ENCODE measurements around the gene ZBTB7C. TPM values are rescaled to one million over a fixed set of nuclear protein-coding genes. Genes with fewer than 3 reads are reported as not detected.

Gene ZBTB7C
- polyA plus RNA-seq, 6 donors from 2014 or later, result not detected

DNA sequence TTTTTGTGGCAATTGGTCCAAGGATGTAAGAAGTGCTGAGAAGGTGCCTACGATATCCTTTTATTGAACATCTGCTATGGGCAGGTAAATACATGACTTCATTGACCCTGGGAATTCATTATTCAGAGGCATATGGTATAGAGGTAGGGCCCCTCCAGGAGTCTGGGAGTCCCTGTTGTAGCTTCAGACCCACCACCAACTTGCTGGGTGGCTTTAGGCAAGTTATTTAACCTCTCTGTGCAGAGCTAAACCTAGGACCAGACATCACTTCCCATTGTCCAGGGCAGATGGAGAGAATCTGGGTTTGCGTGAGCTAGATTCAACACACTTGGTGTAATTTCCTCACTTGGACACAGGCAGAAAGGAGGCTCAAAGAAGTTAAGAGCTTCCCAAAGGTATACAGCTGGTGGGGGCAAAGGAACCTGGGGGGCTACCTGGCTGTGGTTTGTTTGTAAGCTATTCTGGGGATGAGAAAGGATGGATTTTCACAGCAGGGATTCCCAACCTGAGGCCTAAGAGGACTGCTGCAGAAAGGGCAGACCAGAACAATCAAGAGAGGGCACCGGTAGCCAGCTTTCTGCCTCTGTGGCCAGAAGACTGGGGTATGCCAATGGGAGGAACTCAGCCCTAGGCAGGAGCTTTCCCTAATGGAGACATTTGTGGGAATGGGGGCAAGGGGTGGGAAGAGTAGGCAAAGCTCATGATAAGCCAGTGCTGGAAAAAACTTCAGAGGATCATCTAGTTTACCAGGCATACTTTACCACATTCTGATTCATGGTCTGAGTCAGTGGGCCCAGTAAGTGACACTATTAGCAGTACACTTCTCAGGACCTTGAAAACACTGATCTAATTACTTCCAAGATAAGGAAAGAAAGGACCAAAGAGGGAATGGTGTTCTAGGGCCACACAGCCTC is 376.1 kb downstream of the ZBTB7C start:
- H3K4me3 Mint-ChIP-seq, result no peak overlapping the region
- DNase-seq (no peak), ATAC-seq (ENCODE audit: low read depth in 2 of 2) (no peak)
- H3K27me3 Mint-ChIP-seq, result peaks cover 0 to 33% (median 5%) of the 10 kb centered on the region in 3 donors
- H3K36me3 Mint-ChIP-seq, result no peaks in the 10 kb centered on the region
- no peaks in the 10 kb centered on the region for H3K9me3 Mint-ChIP-seq
- H3K27ac Mint-ChIP-seq, result no peak overlapping the region
- no peaks in the 10 kb centered on the region for H3K4me1 Mint-ChIP-seq

DNA sequence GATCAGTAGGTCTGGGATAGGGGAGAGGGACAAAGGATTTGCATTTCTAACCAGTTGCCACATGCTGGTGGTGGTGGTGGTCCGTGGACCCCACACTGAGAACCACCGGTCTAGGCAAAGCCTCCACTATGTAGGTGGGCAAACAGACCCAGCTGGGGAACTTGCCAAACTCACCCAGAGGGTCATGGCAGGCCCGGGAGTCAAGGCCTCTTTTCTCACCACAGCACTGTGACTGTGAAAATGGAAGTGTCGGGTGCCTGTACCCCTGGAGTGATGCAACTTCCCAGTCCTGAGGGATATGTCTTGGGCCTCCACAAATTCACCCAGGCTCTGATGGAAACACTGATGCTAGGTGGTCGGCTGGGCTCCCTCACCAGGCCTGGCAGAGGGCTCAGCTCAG is 377.5 kb downstream of the ZBTB7C start:
- Mint-ChIP-seq H3K9me3 (no peaks in the 10 kb centered on the region), H3K4me1 (no peaks in the 10 kb centered on the region), H3K27ac (no peak overlapping the region), H3K27me3 (peaks cover 7 to 25% (median 11%) of the 10 kb centered on the region in 3 donors), H3K36me3 (no peaks in the 10 kb centered on the region), H3K4me3 (no peak overlapping the region)
- no peak for ATAC-seq (ENCODE audit: low read depth in 2 of 2)
- DNase-seq, result no peak

DNA sequence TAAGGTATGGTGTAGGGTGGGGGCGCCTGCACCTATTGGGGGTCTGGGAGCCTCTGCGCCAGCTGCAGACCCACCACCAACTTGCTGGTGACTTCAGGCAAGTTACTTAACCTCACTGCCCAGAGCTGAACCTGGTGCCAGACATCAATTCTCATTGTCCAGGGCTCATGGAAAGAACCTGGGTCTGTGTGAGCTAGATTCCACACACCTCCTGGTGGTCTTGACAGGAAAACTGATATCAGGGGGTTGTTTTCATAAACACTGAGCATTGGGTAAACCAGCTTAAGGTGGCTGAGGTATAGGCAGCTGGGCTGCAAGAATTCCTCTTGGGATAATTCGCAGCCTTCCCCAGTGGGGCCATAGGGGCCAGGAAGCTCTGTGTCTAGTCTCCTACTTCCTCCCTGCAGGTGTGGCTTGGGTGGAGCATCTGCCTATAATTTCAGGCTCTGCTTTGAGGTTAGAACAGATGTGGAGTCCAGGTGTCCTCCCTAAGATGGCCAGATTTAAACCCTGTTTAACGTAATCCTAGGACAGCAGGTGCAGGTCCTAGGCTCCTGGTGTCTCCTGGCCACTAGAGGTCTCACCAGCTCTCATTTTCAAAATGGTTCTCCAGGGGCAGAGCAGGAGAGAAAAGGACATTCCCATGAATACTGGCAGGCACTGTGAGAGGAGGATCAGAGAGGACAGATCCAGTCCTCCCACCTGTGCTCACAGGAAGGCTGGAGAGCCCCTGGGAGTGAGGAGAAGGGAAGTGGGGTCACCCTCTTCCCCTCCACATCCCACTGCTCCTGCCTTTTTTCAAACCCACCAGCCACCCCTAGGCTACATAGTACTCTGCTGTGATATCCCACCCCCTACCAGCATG is 378.3 kb downstream of the ZBTB7C start:
- no peaks in the 10 kb centered on the region for H3K36me3 Mint-ChIP-seq
- H3K4me3 Mint-ChIP-seq, result no peak overlapping the region
- ATAC-seq (ENCODE audit: low read depth in 2 of 2) (no peak), DNase-seq (no peak)
- H3K4me1 Mint-ChIP-seq, result no peaks in the 10 kb centered on the region
- H3K9me3 Mint-ChIP-seq, result no peaks in the 10 kb centered on the region
- peaks cover 7 to 24% (median 17%) of the 10 kb centered on the region in 3 donors for H3K27me3 Mint-ChIP-seq
- H3K27ac Mint-ChIP-seq, result no peak overlapping the region

DNA sequence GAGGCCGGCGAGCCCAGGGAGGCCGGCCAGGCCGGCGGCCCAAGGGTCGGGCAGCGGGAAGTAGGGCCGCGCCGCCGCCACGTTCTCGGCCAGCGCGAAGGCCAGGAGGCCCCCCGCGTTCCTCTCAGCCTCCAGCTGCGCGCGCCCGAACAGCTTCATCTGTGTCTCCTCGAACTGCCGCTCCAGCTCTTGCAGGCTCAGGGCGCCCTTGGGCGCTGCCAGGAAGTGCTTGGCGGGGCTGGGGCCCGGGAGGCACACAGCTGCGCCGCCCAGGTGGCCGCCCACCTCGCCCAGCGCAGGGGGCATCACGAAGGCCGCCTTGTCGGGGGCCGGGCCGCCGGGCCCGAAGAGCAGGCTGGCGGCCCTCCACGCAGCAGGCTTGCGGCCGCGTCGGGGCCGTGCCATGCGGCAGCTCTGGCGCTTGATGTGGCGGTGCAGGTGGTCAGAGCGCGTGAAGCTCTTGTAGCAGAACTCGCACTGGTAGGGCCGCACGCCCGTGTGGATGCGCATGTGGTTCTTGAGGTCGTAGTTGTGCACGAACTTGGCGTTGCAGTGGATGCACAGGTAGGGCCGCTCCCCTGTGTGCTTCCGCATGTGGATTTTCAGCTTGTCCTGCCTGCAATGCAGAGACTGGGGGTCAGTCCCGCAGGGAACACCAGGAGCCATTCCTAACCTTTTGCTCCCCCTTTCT is 379.7 kb downstream of the ZBTB7C start:
- Mint-ChIP-seq H3K9me3 (no peaks in the 10 kb centered on the region), H3K4me3 (no peak overlapping the region), H3K4me1 (no peaks in the 10 kb centered on the region), H3K27me3 (peaks cover 15 to 25% (median 24%) of the 10 kb centered on the region in 3 donors), H3K27ac (no peak overlapping the region), H3K36me3 (no peaks in the 10 kb centered on the region)
- no peak for ATAC-seq (ENCODE audit: low read depth in 2 of 2)
- no peak for DNase-seq

DNA sequence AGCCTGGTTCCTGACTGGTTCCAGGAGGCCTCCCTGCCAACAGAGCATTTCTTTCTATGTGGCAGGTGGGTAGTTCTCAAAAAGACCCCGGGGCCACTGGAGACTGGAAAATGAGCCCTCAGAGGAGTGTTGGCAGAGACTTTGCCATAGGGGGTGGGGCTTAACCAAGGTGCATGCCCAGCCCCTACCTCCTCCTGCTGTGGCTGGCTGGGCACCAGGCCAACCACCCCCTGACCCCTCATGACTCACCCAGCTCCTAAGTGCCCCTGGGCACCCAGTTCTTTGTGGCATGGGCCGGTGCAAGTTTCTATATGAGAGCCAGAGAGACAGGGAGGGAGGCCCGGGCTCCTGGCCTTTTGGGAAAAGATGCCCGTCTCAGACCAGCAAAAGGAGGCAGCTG is 380.5 kb downstream of the ZBTB7C start:
- no peaks in the 10 kb centered on the region for H3K9me3 Mint-ChIP-seq
- H3K36me3 Mint-ChIP-seq, result no peaks in the 10 kb centered on the region
- ATAC-seq (ENCODE audit: low read depth in 2 of 2) (no peak), DNase-seq (no peak)
- H3K4me3 Mint-ChIP-seq, result no peak overlapping the region
- H3K27ac Mint-ChIP-seq, result no peak overlapping the region
- no peaks in the 10 kb centered on the region for H3K4me1 Mint-ChIP-seq
- peaks cover 16 to 30% (median 27%) of the 10 kb centered on the region in 3 donors for H3K27me3 Mint-ChIP-seq

DNA sequence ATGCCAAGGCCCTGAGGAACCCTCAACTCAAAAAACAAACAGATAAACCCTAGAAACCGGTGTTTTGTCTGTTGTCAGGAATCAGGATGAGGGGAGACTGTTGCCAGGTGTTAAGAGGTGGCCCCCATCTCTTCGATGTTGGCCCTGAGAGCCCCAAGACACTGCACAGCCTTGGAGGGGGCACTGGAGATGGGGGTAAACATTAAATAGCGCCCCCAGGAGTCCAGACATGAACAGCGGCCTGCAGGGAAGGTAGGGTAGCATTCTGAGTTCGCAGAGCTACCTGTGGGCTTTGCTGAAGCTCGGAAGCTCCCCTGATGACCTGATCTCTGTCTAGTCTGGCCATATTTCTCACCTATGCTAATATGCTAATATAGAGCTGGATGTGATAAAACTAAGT is 381.1 kb downstream of the ZBTB7C start:
- Mint-ChIP-seq H3K36me3 (no peaks in the 10 kb centered on the region), H3K27me3 (peaks cover 19 to 35% (median 32%) of the 10 kb centered on the region in 3 donors), H3K9me3 (no peaks in the 10 kb centered on the region), H3K27ac (peak overlapping the region in 1 of 6 donors; percentile 82), H3K4me3 (no peak overlapping the region), H3K4me1 (peaks cover 0 to under 1% (median 0%) of the 10 kb centered on the region in 3 donors)
- DNase-seq, result no peak
- ATAC-seq (ENCODE audit: low read depth in 2 of 2), result no peak

DNA sequence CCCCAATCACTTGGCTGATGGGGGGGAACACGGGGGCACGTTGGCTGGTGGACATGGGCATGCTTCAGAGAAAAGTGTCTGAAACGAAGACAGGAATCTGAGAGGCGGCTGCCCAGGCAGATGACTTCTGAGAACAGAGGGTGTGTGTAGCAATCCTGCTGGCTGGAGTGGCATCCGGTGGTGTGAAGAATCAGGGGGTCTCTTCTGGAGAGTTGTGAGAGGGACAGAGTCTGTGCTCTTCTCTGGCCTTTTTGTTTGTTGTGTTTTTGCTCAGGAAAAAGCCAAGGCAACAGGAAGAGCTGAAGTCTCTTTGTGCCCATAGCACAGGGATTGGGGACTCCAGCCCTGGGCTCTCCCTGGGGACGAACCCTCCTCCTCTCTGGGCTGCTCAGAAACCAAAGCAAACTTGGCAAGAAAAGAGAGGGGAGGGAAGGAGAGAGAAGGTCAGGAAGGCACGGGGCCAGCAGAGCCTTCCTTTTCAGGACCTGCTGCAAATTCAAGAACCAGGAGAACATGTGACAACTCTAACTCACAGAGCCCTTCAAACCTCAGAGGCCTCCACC is 381.7 kb downstream of the ZBTB7C start:
- ATAC-seq (ENCODE audit: low read depth in 2 of 2), result no peak
- peaks cover 4 to 6% (median 4%) of the 10 kb centered on the region in 3 donors for H3K4me1 Mint-ChIP-seq
- H3K27ac Mint-ChIP-seq, result peak overlapping the region in 1 of 6 donors; percentile 63
- H3K36me3 Mint-ChIP-seq, result no peaks in the 10 kb centered on the region
- no peak for DNase-seq
- H3K27me3 Mint-ChIP-seq, result peaks cover 25 to 41% (median 38%) of the 10 kb centered on the region in 3 donors
- H3K9me3 Mint-ChIP-seq, result no peaks in the 10 kb centered on the region
- no peak overlapping the region for H3K4me3 Mint-ChIP-seq

DNA sequence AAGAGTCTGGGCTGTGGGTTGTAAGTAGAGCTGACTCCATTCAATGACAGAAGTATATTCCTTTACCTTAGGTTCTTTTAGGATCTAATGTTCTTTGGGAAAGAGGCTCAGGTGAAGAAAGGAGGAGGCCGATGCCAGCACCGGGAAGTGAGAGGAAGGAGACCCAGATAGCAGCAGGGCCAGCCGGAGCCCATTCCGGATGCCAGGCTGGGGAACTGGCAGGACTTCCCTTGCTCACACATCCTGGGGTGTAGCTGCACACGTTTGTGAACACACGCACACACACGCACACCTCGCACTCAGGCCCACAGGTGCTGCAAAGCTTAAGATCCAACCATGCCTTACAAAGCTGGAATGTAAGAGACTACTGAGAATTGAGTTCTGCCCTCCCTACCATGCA is 383.0 kb downstream of the ZBTB7C start:
- no peak for ATAC-seq (ENCODE audit: low read depth in 2 of 2)
- H3K9me3 Mint-ChIP-seq, result no peaks in the 10 kb centered on the region
- DNase-seq, result no peak
- peaks cover 26 to 49% (median 49%) of the 10 kb centered on the region in 3 donors for H3K27me3 Mint-ChIP-seq
- H3K36me3 Mint-ChIP-seq, result no peaks in the 10 kb centered on the region
- H3K4me3 Mint-ChIP-seq, result no peak overlapping the region
- H3K27ac Mint-ChIP-seq, result no peak overlapping the region
- peaks cover 4 to 8% (median 5%) of the 10 kb centered on the region in 3 donors for H3K4me1 Mint-ChIP-seq

DNA sequence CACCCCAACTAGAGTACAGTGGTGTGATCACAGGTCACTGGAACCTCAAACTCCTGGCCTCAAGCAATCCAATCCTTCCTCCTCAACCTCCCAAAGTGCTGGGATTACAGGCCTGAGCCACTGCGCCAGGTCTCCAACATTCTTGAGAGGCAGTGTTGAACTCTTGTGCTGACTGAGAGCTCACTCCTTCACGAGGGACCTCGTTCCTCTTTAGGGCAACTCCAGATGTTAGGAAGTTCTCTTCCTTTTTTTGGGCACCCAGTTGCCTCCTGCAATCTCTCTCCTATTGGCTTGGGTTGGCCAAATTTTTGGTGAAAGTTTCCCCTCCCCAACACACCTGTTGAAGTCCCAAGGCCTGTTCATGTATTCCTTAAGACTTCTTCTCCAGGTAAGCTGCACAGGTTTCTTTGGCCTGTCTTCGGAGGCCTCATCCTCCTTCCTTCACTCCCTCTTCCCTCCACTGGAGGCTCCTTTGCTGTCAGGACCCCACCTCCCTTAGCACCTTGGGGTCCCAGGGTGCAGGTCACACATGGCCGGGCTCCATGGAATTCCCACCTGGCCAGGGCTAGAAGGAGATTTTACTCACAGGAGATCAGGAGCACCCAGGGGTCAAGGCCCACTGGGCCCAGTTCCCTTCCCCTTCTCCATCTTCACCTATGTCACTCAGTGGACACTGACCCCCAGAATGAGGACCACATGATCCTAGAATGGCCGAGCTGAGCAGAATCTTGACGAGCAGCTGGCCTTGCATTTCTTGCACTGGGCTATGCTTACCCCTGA is 384.1 kb downstream of the ZBTB7C start:
- Mint-ChIP-seq H3K9me3 (no peaks in the 10 kb centered on the region), H3K27ac (peak overlapping the region in 1 of 6 donors; percentile 17), H3K27me3 (peaks cover 26 to 61% (median 49%) of the 10 kb centered on the region in 3 donors), H3K4me1 (peaks cover 4 to 8% (median 5%) of the 10 kb centered on the region in 3 donors), H3K36me3 (no peaks in the 10 kb centered on the region), H3K4me3 (no peak overlapping the region)
- ATAC-seq (ENCODE audit: low read depth in 2 of 2) (no peak), DNase-seq (no peak)

DNA sequence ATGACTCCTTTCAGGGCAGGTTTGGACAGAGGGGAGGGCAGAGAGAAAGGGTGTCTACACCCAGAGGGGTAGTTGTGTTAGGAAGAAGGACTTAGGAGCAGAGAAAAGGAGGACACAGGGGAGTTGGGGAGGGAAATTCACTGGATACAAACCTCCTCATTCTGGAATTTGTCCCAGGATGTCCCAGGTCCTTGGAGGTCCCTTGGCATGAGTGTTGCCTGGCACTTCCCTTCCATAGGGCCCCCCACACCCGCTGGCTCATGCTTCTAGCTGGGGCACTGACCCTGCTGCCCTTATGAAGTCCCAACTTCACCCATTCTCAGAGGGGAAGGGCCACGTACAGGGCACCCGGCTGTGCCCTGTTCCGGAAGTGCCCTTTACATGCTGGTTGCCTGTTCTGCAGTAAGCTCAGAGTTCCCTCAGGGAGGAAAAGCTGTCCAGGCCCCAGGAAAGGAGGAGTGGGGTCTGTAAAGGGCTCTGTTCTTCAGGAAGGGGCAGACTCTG is 385.1 kb downstream of the ZBTB7C start:
- H3K4me3 Mint-ChIP-seq, result no peak overlapping the region
- H3K9me3 Mint-ChIP-seq, result no peaks in the 10 kb centered on the region
- H3K27me3 Mint-ChIP-seq, result peaks cover 28 to 66% (median 50%) of the 10 kb centered on the region in 3 donors
- H3K27ac Mint-ChIP-seq, result peak overlapping the region in 1 of 6 donors; percentile 76
- peaks cover 4 to 8% (median 5%) of the 10 kb centered on the region in 3 donors for H3K4me1 Mint-ChIP-seq
- H3K36me3 Mint-ChIP-seq, result no peaks in the 10 kb centered on the region
- ATAC-seq (ENCODE audit: low read depth in 2 of 2) (no peak), DNase-seq (no peak)

DNA sequence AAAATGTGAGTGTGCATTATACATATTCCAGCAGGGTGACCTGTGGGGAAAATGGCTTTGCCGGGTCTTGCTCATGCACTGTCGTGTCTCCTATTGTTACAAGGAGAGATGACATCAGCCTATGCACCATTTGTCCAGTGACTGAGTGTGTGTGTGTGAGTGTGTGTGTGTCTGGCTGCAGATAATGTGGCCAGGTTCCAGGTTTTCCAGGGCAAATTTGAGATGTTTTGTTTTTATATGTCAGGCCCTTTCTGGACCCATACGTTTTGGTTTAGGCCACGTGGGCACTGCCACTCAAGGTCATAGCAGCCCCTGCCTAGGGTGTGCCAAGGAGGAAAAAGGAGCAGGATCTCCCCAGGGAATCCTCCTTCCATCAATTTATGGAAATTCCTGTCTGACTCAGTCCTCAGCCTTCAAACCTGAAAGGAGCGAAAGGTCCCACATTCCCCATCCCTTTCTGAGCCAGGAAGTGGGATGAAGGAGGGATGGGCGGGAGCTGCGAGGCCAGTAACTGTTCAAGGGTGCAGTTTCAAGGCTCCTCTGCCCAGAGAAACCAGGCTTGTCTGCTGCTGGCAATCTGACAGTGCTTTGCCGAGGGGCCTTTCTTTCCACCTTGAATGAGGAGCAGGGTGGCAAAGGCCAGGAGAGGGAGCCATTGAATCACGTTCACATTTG is 385.7 kb downstream of the ZBTB7C start:
- Mint-ChIP-seq H3K4me1 (peaks cover 4 to 8% (median 5%) of the 10 kb centered on the region in 3 donors), H3K36me3 (no peaks in the 10 kb centered on the region), H3K4me3 (no peak overlapping the region), H3K27me3 (peaks cover 31 to 72% (median 56%) of the 10 kb centered on the region in 3 donors), H3K27ac (peak overlapping the region in 1 of 6 donors; percentile 76), H3K9me3 (no peaks in the 10 kb centered on the region)
- ATAC-seq (ENCODE audit: low read depth in 2 of 2), result no peak
- no peak for DNase-seq
